ENCODE data around the gene RMND1.

Gene RMND1

GRCh38 chr6:151422981-151423380 lies 28.9 kb downstream of the RMND1 start:
- no peak for DNase-seq (ENCODE audit: low read depth)
- TF ChIP-seq CTCF (conservative IDR thresholded peaks at IDR 0.05; ENCODE audit: low read length): no peak
- no peak overlapping the region for H3K4me3 ChIP-seq (ENCODE audit: low read length)

- H3K4me3 ChIP-seq (ENCODE audit: low read length): no peak overlapping the region
- DNase-seq (ENCODE audit: low read depth): no peak
- no peak for TF ChIP-seq CTCF (conservative IDR thresholded peaks at IDR 0.05; ENCODE audit: low read length)
These were observed 34.4 kb downstream of the RMND1 start for GRCh38 chr6:151417477-151417876.

- no peak for TF ChIP-seq CTCF (conservative IDR thresholded peaks at IDR 0.05; ENCODE audit: low read length)
- DNase-seq (ENCODE audit: low read depth): no peak
- H3K4me3 ChIP-seq (ENCODE audit: low read length): no peak overlapping the region
These were observed 37.2 kb downstream of the RMND1 start for GRCh38 chr6:151414641-151415260.

- no peak for DNase-seq (ENCODE audit: low read depth)
- no peak for TF ChIP-seq CTCF (conservative IDR thresholded peaks at IDR 0.05; ENCODE audit: low read length)
- no peak overlapping the region for H3K4me3 ChIP-seq (ENCODE audit: low read length)
These were observed 38.4 kb downstream of the RMND1 start for GRCh38 chr6:151413372-151414145.

GRCh38 chr6:151412909-151413308 lies 39.0 kb downstream of the RMND1 start:
- TF ChIP-seq CTCF (conservative IDR thresholded peaks at IDR 0.05; ENCODE audit: low read length): no peak
- DNase-seq (ENCODE audit: low read depth): no peak
- no peak overlapping the region for H3K4me3 ChIP-seq (ENCODE audit: low read length)

GRCh38 chr6:151409679-151410078 lies 42.2 kb downstream of the RMND1 start:
- no peak overlapping the region for H3K4me3 ChIP-seq (ENCODE audit: low read length)
- DNase-seq (ENCODE audit: low read depth): no peak
- TF ChIP-seq CTCF (conservative IDR thresholded peaks at IDR 0.05; ENCODE audit: low read length): no peak

- no peak for DNase-seq (ENCODE audit: low read depth)
- H3K4me3 ChIP-seq (ENCODE audit: low read length): no peak overlapping the region
- no peak for TF ChIP-seq CTCF (conservative IDR thresholded peaks at IDR 0.05; ENCODE audit: low read length)
These were observed 42.7 kb downstream of the RMND1 start for GRCh38 chr6:151409260-151409659.

Data from AG10803 (cell line).